22Rv1 (cell line): ENCODE measurements around the gene DNAJC8.

Source experiments
- ZFX ChIP-seq: fragments of 450-650 bp; IDR thresholded peaks from 2 replicates; pipeline ENCODE4 v1.6.1; 2017; ENCODE audit warnings: antibody characterized with exemption, borderline replicate concordance
- TF ChIP-seq, protein P1 (sequence below): fragments of 450-650 bp; IDR thresholded peaks from 2 replicates; pipeline ENCODE4 v1.5.1; 2017; ENCODE audit warnings: mild to moderate bottlenecking

DNA sequence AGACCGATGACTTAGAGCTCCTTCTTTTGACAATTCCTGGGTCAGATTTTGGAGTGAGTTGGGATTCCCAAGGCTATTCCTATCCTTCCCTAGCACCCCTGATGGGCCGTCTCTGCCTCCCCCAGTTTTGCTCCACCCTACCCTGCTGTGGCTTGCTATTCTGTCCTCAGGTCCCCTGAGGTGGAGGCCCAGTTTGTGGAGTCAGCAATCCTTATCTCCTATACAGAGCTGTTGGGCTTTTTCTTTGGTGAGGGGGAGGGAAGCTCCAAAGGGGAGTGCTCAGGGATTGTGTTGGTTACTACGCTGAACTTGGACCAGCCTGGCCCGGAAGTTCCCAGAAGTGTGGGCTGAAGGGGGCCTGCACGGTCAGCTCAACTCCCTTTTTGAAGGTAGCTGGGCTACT is 34.1 kb upstream of the DNAJC8 start:
- TF ChIP-seq, protein P1, sequence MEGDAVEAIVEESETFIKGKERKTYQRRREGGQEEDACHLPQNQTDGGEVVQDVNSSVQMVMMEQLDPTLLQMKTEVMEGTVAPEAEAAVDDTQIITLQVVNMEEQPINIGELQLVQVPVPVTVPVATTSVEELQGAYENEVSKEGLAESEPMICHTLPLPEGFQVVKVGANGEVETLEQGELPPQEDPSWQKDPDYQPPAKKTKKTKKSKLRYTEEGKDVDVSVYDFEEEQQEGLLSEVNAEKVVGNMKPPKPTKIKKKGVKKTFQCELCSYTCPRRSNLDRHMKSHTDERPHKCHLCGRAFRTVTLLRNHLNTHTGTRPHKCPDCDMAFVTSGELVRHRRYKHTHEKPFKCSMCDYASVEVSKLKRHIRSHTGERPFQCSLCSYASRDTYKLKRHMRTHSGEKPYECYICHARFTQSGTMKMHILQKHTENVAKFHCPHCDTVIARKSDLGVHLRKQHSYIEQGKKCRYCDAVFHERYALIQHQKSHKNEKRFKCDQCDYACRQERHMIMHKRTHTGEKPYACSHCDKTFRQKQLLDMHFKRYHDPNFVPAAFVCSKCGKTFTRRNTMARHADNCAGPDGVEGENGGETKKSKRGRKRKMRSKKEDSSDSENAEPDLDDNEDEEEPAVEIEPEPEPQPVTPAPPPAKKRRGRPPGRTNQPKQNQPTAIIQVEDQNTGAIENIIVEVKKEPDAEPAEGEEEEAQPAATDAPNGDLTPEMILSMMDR, result no peak
- no peak for TF ChIP-seq ZFX
